Measurements from ENCODE around the gene REEP5.

DNA sequence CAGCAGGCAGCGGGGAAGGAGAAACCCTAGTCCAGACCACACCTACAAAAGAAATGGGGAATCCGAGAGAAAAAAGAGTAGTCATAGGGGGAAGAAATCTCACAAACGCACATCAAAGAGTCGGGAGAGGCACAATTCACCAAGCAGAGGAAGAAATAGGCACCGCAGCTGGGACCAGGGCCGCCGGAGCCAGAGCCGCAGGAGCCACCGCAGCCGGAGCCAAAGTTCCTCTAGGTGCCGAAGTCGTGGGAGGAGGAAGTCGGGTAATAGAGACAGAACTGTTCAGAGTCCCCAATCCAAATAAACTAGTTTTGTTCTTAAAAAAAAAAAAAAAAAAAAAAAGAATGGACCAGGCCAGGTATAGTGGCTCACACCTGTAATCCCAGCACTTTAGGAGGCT is 29.3 kb downstream of the REEP5 start:
- no peak for TF ChIP-seq POLR2A (IDR thresholded peaks at IDR 0.05)
- TF ChIP-seq, protein P1, sequence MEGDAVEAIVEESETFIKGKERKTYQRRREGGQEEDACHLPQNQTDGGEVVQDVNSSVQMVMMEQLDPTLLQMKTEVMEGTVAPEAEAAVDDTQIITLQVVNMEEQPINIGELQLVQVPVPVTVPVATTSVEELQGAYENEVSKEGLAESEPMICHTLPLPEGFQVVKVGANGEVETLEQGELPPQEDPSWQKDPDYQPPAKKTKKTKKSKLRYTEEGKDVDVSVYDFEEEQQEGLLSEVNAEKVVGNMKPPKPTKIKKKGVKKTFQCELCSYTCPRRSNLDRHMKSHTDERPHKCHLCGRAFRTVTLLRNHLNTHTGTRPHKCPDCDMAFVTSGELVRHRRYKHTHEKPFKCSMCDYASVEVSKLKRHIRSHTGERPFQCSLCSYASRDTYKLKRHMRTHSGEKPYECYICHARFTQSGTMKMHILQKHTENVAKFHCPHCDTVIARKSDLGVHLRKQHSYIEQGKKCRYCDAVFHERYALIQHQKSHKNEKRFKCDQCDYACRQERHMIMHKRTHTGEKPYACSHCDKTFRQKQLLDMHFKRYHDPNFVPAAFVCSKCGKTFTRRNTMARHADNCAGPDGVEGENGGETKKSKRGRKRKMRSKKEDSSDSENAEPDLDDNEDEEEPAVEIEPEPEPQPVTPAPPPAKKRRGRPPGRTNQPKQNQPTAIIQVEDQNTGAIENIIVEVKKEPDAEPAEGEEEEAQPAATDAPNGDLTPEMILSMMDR (IDR thresholded peaks at IDR 0.05) = no peak

Measured in thyroid gland (tissue), 4 donors.